Fibroblast of villous mesenchyme (primary cell): ENCODE data around the gene RASAL2. TPM values are rescaled to one million over a fixed set of nuclear protein-coding genes. Genes with fewer than 3 reads are reported as not detected.
A peak's percentile ranks its signal among the peaks of the same experiment; 100 is the strongest.

Experiments used
- DNase-seq: peaks from one replicate; pipeline ENCODE4 v3.0.0-alpha.2; 2010; ENCODE audit warnings: low read depth
- H3K4me3 ChIP-seq: 2 replicates; pipeline ENCODE4 v1.5.1; 2011; ENCODE audit warnings: low read depth, mild to moderate bottlenecking, low read length
- total RNA-seq: library from RNA; depleted of rRNA; stranded (reverse); fragments of >200 nt; gene quantifications from 2 replicates; pipeline ENCODE4 v1.2.3, GENCODE V29; 2012
- TF ChIP-seq, protein P1 (sequence below): IDR thresholded peaks from 2 replicates; pipeline ENCODE4 v1.5.1; 2012; ENCODE audit warnings: low read depth, mild to moderate bottlenecking, low read length; ENCODE audit not compliant: insufficient read depth

RASAL2 gene
- total RNA-seq, 1 donor: 40.6 TPM

DNA sequence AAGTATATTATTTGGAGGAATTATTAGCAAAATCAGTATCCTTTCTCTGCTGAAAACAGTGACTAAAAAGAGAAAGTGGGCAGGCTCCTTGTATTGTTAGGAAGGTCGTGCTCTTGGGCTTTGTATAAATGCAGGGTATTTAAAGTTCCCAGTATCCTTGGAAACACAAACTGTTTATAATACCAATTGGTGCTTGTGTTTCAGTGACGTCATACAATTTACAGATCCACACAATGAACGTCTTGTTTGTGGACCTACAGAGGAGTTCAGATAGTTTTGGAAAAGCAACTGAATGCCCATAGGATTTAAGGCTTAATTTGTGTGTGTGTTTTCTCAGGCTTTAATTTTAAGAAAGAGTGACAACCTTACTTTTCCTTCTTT lies 168.2 kb downstream of the RASAL2 start:
- DNase-seq: peak; percentile 86
- no peak overlapping the region for H3K4me3 ChIP-seq
- TF ChIP-seq, protein P1, sequence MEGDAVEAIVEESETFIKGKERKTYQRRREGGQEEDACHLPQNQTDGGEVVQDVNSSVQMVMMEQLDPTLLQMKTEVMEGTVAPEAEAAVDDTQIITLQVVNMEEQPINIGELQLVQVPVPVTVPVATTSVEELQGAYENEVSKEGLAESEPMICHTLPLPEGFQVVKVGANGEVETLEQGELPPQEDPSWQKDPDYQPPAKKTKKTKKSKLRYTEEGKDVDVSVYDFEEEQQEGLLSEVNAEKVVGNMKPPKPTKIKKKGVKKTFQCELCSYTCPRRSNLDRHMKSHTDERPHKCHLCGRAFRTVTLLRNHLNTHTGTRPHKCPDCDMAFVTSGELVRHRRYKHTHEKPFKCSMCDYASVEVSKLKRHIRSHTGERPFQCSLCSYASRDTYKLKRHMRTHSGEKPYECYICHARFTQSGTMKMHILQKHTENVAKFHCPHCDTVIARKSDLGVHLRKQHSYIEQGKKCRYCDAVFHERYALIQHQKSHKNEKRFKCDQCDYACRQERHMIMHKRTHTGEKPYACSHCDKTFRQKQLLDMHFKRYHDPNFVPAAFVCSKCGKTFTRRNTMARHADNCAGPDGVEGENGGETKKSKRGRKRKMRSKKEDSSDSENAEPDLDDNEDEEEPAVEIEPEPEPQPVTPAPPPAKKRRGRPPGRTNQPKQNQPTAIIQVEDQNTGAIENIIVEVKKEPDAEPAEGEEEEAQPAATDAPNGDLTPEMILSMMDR: no peak

DNA sequence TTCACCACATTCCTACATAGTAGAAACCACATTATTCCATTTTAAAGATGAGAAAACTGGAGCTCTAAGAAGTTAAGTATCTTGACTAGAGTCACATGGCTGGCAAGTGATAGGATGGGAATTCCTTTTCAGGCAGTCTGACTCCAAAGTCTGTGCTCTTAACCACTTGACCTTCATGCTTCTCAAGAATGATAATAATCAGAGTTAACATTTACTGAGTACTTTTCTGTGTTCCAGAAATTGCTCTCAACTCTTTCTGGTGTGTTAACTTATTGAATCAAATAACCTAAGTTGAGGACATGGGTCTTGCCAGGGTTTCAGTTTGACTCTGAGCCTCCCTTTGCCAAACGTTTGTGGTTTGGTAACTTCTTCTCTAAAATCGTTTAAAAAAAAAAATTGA lies 169.4 kb downstream of the RASAL2 start:
- peak; percentile 69 for DNase-seq
- H3K4me3 ChIP-seq: no peak overlapping the region
- TF ChIP-seq, protein P1: no peak

DNA sequence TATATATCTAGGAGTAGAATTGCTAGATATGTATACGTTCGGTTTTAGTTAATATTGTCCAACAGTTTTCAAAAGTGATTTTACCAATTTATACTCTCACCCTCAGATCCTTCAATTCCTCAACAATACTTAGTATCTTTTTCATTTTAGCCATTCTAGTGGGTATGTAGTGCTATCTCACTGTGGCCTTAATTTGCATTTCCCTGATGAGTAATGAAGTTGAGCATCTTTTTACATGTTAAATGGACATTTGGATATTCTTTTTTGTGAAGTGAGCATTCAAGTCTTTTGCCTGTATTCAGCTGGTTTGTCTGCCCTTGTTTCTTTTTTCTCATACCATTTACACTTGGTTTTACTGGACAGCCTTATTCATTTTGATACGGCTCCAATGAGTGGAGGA lies 172.2 kb downstream of the RASAL2 start:
- TF ChIP-seq, protein P1: no peak
- DNase-seq: no peak
- H3K4me3 ChIP-seq: no peak overlapping the region

DNA sequence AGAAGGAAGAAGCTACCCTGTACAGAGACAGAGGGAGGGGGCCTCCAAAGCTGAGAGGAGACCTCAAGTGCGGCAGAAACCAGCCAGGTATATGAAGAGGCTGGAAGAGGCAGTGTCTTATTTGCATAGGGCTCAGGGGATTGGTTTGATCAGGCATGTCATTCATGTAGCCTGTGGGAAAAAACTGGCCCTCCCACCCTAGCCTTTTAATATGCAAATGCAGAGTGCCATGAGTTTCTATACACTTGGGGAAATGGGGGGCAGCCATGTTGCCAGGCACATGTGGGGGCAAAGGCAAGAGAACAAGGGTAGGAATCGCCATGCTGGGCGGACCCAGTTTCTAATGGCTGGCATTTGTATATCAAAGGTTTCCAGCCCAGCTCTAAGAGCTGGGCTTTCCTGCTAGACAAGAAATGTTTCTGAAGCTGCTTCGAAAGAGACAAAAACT lies 172.7 kb downstream of the RASAL2 start:
- DNase-seq: no peak
- TF ChIP-seq, protein P1: no peak

DNA sequence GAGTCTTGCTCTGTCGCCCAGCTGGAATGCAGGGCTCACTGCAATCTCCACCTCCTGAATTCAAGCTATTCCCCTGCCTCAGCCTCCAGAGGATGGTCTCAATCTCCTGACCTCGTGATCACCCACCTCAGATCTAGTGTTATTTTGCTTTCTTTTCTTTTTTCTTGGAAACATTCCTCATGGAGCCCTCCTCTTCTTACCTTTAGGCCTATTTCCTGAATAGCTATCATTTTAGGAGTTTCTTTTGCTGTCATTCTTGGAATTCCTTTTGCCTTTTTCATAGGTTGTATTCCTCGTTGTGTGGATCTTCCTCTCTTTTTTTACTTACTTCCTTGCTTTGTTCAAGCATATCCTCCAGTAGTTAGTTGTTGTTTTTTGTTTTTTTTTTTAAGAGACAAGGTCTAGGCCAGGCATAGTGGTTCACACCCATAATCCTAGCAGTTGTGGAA lies 173.8 kb downstream of the RASAL2 start:
- peak; percentile 16 for DNase-seq
- TF ChIP-seq, protein P1: no peak
- H3K4me3 ChIP-seq: no peak overlapping the region

More for the DNA sequence above, 172.7 kb downstream of the RASAL2 start:
- no peak overlapping the region for H3K4me3 ChIP-seq

DNA sequence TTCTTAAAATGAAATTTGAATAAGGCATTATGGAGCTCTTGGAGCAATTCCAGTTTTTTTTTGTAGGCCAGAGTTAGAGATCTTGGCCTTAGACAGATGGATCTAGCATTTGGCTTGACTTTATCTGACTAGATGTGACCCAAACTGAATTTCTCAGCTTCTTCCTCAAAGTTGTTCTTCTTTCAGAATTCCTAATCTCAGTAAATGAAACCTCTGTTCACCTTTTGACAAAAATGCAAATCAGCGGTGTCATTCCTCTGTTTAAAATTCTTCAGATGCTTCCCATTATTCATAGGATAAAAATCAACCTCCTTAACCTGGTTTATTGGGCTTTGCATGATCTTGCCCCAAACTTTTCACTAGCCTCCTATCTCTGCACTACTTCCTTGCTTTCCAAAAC lies 177.6 kb downstream of the RASAL2 start:
- no peak overlapping the region for H3K4me3 ChIP-seq
- TF ChIP-seq, protein P1: no peak
- DNase-seq: no peak
